Medulla oblongata (tissue), 1 donor: ENCODE measurements around the gene CD80.
"Not testable (repeated sequence)": the region's sequence is repeated elsewhere in the genome, so short reads cannot be mapped to it uniquely, and the experiment has no call there.

Experiments
- DNase-seq: peaks from one replicate; pipeline ENCODE4 v3.0.0-alpha.2; 2015; ENCODE audit errors: extremely low spot score

The CD80 gene, protein sequence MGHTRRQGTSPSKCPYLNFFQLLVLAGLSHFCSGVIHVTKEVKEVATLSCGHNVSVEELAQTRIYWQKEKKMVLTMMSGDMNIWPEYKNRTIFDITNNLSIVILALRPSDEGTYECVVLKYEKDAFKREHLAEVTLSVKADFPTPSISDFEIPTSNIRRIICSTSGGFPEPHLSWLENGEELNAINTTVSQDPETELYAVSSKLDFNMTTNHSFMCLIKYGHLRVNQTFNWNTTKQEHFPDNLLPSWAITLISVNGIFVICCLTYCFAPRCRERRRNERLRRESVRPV

DNA sequence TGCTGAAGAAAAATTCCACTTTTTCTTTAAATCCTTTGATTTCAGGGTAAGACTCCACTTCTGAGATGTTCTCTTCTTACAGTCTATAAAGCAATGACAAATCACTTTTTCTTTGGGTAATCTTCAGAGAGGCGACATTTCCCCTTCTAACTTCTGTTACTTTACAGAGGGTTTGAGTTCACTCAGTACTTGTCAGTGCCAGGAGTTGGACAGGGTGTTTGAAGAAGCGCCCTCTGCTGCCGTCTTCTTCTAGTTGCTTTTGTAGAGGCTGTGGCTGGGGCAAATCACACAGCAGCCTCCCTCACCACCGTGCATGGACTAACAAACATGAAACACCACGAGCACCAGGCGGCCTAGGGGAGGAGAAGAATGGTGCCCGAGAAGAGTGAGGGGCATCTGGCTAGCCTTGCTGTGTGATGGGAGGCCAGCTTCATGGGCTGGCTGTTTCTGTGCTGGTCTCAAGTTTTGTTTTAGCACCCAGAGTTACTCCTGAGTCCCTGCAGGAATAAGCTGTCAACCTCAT, at the start of gene CD80:
CD80 (minus strand) TSS at position 174 of the 523 bp plus-strand sequence. CDS start 1,886 bp downstream, outside the sequence.
- DNase-seq, result peak; percentile 59

DNA sequence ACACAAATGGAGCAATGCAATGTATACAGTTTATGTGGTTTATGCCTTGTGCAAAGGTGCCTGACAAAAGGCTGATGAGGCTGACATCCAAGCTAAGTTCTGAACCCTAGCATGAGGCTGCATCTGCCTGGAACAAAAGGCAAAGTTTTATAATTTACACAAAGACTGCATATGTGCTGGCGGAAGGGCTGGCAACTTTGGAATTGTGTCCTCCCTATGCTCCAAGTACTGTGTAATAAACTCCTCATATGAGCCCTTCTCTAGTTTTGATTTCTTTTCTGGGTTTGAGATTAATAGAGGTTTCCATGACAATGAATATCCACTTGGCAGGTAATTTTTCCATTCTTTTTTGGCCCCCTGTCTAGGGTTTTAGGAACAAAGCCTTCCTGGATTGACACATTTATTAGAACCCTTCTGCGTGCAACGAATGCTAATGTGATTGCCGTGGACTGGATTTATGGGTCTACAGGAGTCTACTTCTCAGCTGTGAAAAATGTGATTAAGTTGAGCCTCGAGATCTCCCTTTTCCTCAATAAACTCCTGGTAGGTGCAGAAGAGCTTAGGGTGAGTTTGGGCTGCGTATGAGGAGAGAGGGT, 49.1 kb upstream of the CD80 start:
- DNase-seq, result no peak

DNA sequence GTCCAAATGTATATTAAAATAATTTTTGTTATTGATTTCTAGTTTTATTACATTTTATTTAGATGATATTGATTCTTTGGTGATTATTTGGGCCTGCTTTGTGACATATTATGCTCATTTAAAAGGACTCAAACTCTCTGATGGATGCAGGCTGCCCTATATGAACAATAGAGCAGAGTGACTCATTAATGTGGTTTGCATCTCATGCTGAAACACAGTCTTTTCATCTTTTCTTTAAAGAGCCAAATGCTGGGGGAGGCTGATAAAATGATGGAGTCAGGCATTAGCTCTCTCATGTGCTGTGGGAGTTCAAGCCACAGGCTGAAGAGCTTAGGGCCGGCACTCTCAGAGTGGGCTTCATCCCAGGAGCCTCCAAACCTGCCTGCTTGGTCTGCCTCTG, 45.5 kb upstream of the CD80 start:
- DNase-seq, result no peak

DNA sequence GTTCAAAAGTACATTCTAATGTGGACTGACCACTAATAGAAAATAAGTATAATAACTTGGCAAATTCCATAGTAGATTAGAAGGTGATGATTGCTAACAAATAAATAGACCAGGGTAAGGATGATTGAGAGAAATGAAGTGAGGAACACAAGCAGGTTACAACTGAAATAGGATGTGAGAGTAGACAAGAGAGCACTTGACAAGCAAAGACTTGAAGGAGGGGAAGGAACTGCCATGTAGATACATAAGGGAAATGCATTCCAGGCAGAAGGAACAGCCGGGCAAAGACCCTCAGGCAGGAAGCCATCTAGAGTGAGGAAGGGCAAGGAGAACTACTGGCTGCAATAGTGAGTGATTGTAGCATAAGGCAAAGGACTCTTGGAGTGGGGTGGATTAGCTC, 43.3 kb upstream of the CD80 start:
- no peak for DNase-seq

DNA sequence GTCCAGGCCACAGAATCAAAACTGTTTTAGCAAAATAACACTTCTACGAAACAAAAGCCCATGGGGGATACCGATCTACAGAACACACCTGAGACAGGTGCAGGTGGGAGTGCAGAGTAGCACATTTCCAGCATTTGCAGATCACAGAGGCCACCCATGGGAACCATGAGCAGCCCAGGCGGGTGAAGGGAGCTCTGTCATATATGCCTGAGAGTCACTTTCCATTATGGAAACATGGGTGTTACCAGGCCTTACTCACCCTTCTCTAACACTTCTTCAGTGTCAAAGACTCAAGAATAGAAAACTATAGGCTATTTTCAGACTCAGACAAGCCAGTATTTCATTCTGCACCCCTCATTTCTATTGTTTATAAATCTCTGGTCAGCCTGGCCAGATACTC, 41.7 kb upstream of the CD80 start:
- DNase-seq, result no peak

DNA sequence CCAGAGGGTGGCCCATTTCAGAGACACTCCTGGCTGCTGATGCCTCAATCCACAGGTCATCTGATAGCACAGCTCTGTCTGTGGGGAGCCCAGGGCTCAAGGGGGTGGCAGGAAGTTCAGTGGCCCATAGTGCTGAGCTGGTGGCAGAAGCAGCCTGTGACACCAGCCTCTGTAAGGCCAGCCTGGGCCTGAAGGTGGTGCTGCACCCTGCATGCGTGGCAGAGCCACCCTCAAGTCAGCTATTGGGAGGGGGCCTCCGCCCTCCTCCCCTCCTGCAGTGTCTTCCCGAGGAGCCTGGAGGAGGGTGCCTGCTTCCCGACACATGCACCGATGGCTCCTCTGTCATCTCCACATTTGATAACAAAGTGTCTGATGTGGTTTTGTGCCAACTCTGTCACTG, 41.3 kb upstream of the CD80 start:
- DNase-seq, result no peak

DNA sequence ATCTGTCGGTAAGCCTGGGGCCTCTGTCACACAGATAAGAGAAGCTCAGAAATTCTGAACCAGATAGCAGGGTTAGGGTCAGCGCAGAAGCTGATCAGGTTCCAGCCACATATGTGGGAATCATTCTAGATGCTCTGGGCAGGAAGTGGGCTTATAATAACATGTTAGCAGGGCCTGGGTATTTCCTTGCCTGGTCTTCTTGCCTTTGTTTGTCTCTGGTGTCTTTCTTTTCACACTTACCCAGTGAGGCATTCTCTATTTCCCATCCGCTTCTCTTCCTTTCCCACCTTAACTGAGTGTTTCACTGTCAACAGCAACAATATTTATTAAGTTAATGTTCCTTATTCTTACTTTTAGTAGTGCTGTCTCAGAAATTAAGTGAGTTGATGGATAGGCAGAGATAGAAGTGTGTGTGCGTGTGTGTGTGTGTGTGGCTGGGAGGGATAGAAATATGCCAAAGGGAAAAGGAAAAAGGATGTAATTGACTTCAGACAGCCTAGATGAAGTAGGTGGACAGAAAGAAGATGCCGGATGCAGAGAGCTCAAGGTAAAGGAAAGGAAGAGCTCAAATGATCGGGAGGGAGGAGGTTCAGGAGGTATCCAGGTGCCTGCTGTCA, 40.3 kb upstream of the CD80 start:
- no peak for DNase-seq

DNA sequence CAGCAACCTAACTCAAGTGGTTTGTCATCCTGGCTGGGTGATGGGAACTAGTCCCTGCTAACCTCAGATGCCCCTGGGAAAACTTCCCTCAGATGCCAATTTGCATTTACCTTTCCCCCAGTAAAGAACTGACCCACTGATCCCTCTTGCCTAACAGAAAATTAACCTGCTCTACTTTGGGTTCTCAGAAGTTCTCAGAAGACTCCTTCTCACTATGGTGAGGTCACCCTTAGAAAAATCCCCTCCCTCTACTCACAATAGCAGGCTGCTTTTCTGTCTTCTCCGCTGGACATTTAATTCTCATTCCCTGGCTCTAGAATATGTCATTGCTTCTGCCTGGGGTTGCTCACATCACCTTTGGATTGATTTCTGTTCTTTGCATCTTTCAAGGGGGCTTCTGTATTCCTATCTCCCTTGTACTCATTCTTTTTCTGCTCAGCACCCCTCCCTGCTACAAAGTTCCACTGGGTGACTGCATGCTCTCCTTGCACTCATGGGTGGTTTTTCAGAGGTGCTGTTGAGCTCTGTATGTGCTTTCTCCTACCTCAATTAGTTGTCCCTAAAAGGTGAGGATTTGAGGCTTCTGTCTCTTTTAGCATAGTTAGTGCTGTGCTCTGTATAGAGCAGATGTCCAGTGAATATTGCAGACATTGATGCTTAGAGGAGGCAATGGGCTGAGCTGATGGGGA, 39.1 kb upstream of the CD80 start:
- DNase-seq, result no peak

DNA sequence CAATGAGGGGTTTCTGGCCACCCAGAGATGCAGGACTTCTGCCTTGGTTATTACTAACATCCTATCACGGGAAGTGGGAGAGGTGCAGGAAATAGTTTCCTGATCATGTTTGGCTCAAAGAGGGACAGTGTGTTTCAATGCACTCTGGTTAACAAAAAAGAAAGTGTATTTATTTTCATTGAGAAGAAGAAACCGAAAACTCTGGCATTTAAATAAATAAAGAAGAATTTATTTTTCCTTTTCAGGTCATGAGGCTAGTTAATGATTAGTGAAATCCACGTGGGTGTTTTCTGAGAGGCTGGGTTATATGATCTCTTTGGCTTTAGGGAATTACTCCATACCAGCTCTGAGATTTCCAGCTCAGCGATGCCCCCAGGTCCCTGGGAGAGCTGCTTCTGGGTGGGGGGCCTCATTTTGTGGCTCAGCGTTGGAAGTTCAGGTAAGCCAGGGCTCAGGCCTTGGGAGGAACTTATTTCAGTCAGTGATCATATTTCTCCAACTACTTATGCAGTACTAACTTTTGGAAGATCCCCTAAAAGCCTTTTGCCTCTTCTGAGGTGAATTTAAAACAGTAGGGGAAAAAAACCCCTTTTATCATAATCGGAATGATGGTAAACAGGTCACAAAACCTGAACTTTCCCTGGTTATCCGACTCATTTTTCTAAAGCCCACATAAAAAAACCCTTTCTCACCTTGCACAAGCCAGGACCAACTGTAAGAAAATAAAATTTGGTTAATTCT, 38.3 kb upstream of the CD80 start, which contains the start of gene PLA1A:
PLA1A (plus strand) TSS at position 338 of the 741 bp plus-strand sequence; CDS start at position 367, 29 bp downstream.
- no peak for DNase-seq

DNA sequence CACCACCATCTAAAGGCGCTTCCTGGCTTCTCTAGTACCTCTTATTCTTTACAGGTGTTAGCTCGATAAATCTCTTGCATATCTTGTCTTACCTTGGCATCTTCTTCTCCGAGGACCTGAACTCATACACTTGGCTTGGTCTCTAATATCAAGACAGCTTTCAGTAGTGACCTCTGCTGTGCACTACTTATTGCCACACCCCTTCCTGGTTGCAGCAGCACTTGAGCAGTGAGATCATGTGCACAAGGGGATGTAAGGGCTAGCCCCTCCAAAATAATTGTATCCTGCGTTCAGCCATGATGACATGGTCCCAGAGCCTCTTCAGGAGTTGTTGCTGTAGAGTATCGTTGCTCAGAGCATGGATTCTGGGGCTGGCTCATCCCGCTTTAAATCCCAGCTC, 37.0 kb upstream of the CD80 start:
- no peak for DNase-seq

DNA sequence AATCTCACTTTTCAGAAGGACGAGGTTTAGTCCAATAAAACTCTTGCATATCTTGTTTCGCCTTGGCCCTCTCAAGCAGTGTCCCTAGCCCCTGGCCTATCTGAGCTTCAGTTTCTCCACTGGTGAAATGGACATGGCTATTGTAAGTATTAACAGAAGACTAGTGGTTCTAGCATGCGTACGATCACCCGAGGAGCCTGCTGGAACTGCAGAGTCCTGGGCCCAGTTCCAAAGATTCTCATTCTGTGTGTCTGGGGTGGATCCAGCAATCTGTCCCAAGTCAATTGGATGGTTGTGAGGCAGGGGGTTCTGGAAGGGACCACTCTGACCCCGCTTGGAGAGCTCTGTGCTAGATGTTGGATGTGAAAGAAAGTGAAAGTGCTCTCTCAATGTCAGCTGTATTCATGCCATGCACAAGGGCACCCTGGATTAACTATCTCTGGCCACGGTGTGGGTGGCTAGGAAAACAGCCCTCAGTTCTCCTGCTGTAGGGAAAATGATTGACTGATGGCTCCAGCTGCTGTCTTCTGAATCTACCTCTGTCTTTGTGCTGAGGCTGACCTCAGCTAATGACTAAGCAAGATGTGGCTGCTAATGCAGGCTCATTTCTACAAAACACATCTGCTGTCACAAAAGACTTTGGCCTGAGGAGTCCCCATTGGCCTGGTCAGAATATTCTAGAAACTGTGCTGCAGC, 36.4 kb upstream of the CD80 start:
- peak; percentile 13 for DNase-seq

DNA sequence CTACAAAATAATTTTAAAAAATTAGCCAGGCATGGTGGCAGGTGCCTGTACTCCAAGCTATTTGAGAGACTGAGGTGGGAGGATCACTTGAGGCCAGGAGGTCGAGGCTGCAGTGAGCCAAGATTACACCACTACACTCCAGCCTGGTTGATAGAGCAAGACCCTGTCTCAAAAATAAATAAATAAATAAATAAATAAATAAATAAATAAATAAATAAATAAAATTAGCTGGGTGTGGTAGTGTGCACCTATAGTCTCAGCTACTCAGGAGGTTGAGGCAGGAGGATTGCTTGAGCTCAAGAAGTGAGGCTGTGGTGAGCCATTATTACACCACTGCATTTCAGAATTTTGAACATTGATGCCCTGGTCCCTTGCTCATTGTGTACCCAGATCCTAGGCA, 35.5 kb upstream of the CD80 start:
- DNase-seq, result not testable (repeated sequence)

DNA sequence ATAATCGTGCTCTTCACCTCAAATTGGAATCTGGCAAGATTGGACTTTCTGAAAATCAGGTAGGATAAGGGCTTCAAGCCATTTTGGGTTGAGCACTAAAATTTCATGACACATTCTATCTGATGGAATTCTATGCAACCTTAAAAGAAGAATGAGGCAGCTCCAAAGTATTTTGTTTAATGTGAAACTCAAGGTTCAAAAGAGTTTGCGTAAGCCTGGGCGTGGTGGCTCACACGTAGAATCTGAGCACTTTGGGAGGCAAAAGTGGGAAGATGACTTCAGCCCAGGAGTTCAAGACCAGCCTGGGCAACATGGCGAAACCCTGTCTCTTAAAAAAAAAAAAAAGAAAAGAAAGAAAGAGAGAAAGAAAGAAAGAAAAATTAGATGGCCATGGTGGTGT, 34.7 kb upstream of the CD80 start:
- no peak for DNase-seq

DNA sequence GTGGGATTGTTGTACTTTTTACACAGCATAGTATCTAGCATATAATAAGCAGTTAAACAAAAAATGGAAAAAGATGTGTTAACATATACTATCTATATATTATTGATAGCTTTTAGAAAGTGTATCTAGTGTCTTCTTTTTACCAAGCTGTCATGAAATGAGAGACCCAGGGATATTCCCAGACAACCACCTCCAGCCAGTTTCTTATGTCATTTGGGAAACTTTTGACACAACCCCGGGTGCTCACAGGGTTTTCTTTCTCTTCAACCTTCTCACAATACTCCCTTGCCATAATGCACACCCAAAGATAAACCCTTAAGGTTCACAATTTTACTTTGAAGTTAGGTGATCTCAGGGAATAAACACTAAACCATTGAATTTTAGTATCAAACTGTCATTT, 33.4 kb upstream of the CD80 start:
- no peak for DNase-seq

DNA sequence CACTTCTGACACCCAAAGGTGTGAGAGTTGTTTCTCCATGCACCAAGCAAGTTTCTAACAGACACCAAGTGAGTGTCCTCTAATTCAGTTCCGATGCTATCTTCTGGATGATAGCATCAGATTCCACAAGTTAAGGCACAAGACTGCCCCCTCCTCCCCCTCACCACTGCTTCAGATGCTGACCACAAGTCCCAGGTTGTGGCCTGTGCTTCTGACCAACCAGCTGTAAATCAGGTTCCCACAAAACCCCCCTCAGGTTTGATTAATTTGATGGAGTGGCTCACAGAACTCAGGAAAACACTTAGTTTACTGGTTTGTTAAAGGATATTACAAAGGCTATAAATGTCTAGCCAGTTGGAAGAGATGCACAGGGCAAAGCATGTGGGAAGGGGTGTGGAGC, 31.3 kb upstream of the CD80 start:
- DNase-seq, result no peak

DNA sequence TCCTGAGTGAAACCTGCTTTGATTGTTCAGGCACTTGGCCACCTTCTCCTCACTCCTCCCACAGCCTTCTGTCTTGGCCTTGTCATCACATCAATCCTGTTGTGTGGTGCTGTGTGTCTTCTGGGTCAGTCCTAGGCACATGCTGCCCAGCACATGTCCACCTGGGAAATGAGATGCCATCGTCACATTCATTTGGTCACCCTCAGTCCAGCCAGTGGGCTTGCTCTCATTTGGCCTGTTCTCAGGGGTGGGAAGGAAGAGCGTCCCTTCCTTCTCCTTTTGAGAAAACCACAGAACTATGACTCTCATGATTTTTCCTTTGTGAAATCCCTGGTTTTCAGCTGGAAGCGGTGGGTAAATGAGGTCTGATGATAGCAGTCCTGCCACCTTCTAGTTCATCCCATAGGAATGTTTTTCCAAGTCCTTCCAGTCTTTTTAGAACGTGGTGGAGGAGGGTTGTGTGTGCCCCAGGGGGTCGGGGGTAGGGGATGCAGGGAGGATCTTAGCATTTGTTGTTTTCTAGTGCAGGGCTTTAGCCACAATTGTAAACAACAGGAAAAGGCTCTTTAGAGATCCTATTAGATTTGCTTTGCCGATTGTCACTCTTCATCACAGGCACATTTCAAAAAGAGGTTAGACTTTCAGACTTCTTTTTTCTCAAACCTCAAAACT, 29.8 kb upstream of the CD80 start:
- peak; percentile 32 for DNase-seq

DNA sequence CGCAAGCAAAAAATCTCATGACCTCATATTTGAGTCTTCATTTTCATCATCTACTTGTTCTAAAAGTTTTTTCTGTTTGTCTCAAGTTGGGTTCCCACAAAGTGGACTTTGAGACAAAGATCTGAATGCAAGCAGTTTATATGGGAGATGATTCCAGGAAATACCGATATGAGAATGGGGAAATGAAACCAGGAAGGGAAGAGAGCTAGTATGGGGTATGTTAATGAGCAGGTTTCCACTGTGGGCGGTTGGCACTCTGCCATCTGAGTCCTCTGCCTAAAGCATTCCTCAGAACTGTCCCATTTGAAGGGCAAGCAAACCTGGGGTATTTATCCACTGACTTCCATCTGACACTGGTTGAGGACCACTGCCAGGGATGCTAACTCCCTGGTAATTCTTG, 28.7 kb upstream of the CD80 start:
- peak; percentile 75 for DNase-seq

DNA sequence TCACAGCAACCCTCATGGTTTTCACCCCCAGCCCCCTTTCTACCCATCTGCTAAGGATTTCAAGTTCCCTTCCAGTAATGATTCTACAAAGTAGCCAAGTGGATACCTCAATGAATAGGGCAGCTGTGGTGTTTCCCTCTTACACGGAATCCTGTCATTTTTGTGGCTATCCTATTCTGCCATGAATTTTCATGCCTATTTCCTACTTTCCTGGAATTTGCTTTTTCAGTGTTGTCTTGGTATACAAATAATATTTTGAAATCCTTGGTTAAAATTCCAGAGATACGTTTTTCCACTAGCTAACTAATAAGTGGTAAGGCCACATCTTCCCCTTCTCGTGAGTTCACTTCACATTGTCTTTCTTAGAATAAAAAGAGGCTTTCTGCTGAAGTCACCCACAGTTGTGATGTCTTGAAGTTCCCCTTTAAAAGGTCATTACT, 27.3 kb upstream of the CD80 start:
- DNase-seq, result no peak

DNA sequence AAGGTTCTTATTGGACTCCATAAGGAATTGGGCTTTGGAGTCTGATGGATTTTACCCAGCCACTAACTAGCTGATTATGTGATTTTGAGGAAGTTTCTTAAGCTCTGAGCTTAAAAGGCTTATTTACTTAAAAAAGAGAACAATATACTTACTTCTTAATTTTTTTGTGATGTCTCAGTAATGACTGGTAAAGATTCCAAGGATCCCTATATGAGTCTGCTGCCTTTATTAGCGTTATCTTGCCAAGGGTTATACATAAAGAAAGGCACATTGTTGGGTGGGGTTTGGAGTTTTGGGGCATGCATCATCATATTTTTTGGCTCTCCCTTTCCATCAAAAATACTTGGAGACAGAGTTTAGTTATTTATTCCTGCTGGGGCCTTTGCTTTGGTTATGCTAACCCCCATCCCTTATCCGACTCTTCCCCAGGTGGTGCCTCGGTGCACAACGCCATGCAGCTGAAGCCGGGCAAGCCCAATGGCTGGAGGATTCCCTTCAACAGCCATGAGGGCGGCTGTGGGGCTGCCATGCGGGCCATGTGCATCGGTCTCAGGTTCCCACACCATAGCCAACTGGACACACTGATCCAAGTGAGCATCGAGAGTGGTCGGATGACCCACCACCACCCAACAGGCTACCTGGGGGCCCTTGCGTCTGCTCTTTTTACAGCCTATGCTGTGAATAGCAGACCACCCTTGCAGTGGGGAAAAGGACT, 26.6 kb upstream of the CD80 start:
- DNase-seq, result no peak

DNA sequence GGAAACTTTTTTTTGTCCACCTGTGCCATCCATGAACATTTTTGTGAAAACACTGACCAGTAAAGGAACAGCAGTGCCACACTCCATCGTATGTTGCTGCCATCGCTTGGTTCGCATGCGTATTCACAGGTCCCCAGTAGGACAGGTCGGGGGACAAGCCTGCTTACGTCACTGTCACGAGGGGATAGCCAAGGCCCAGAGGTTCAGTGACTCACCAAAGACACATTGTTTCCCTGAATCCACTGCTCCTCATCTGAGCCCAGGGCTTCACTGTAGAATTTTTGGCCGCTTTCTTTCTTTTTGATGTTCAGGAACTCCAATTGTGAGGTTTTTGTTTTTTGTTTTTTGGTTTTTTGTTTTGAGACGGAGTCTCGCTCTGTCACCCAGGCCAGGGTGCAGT, 25.8 kb upstream of the CD80 start:
- no peak for DNase-seq
